Measurements from ENCODE around the gene CRTAC1. TPM values are rescaled to one million over a fixed set of nuclear protein-coding genes. Genes with fewer than 3 reads are reported as not detected.

CRTAC1 gene
- total and polyA plus RNA-seq, 11 donors, result 0.38 to 8.6 (median 1.7) TPM

DNA sequence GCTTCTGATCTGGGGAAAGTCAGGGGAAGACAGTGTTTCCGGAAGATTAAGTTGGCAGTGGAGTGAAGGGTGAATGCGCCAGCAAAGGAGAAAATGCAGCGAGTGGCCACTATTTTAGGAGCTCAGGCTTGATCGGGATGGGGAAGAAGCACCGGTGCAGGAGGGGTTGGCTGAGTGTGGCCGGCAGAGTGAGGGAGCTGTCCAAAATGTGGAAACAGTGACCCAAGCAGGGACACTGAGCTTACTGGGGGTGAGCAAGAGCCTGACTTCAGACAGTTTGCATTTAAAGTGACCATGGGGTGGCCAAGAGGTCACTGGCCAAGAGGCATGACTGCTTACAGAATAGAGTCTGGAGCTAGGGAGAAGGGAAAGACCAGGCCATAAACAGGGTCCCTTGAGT, 101.5 kb downstream of the CRTAC1 start:
- intact Hi-C loops (cut with DNase I), result no loop called here

GRCh38 chr10:97927622-97928021, 102.8 kb downstream of the CRTAC1 start:
- H3K36me3 ChIP-seq, result no peaks in the 10 kb centered on the region
- WGBS, 4 donors, result 48 to 70% (median 54%) methylated on average over 10 of the region's 10 CpGs
- intact Hi-C loops (cut with DNase I), result no loop called here

More for the DNA sequence above, 101.5 kb downstream of the CRTAC1 start:
- H3K27me3 ChIP-seq, result peaks cover 0 to 14% (median 0%) of the 10 kb centered on the region in 9 donors
- no peak for TF ChIP-seq POLR2A (IDR thresholded peaks at IDR 0.05)
- no peak for TF ChIP-seq CTCF (IDR thresholded peaks at IDR 0.05)
- no peaks in the 10 kb centered on the region for H3K9me3 ChIP-seq
- DNase-seq (no peak), ATAC-seq (no peak)
- H3K4me3 ChIP-seq, result no peak overlapping the region
- 33 to 56% (median 49%) methylated on average over 6 of the region's 6 CpGs for WGBS, 4 donors
- H3K36me3 ChIP-seq, result no peaks in the 10 kb centered on the region
- H3K4me1 ChIP-seq, result no peaks in the 10 kb centered on the region
- no peak overlapping the region for H3K27ac ChIP-seq

DNA sequence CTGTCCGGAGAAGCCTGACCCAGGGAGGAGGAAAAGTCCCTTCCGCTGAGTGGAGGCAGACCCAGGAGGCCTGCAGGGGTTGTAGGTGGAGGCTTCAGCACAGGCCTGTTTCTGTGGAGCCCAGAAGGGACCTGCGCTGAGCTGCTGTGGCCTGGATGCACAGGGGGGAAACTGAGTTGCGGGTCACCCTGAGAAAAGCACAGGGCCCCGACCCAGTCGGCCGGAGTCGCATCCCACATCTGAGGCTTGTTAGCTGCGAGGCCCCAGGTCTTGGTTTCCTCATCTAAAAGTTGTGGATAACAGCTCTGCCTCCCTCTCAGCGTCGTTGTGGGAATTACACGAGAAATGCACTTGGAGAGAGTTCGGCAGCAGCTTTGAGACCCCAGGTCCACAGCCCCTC, 104.4 kb downstream of the CRTAC1 start:
- H3K27ac ChIP-seq, result no peak overlapping the region
- DNase-seq (peak in 1 of 5 donors; percentile 50), ATAC-seq (no peak)
- TF ChIP-seq POLR2A (IDR thresholded peaks at IDR 0.05) (no peak), CTCF (IDR thresholded peaks at IDR 0.05) (no peak)
- no peaks in the 10 kb centered on the region for H3K36me3 ChIP-seq
- peaks cover 0 to 23% (median 4%) of the 10 kb centered on the region in 9 donors for H3K27me3 ChIP-seq
- H3K9me3 ChIP-seq, result no peaks in the 10 kb centered on the region
- peaks cover 0 to 15% (median 5%) of the 10 kb centered on the region in 12 donors for H3K4me1 ChIP-seq
- H3K4me3 ChIP-seq, result no peak overlapping the region
- WGBS, 4 donors, result 84 to 95% (median 86%) methylated on average over 12 to 13 of the region's 13 CpGs
- intact Hi-C loops (cut with DNase I), result no loop called here

More at GRCh38 chr10:97927622-97928021, 102.8 kb downstream of the CRTAC1 start:
- ATAC-seq (no peak), DNase-seq (no peak)
- H3K27me3 ChIP-seq, result peaks cover 0 to 20% (median 4%) of the 10 kb centered on the region in 9 donors
- no peaks in the 10 kb centered on the region for H3K9me3 ChIP-seq
- H3K4me3 ChIP-seq, result no peak overlapping the region
- no peak overlapping the region for H3K27ac ChIP-seq
- no peak for TF ChIP-seq POLR2A (IDR thresholded peaks at IDR 0.05)
- H3K4me1 ChIP-seq, result peaks cover 0 to under 1% (median 0%) of the 10 kb centered on the region in 12 donors

DNA sequence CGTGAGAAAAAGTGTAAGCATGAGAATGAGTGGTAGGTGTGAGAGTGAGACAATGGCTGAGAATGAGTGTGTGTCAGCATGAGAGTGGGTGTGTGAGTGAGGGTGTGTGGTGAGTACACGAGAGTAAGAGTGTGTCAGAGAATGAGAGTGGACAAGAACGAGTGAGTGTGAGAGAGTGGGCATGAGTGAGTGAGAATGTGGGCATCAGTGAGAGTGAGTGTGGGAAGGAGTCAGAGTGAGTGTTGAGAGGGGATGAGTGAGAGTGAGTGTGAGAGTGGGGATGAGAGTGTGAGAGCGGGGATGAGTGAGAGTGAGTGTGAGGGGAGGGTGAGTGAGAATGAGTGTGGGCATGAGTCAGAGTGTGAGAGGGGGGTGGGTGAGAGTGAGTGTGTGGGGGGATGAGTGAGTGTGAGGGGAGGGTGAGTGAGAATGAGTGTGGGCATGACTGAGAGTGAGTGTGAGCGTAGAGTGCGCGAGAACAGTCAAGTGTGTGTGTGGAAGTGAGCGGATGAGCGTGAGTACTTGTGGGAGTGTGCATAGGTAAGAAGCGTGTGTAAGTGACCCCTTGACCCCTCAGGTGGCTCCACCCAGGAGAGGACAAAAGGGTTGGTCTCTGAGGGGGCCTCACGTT, 105.0 kb downstream of the CRTAC1 start:
- Histone ChIP-seq H3K4me1 (peaks cover 0 to 18% (median 5%) of the 10 kb centered on the region in 12 donors), H3K9me3 (no peaks in the 10 kb centered on the region), H3K27ac (no peak overlapping the region), H3K4me3 (no peak overlapping the region), H3K27me3 (peaks cover 0 to 23% (median 4%) of the 10 kb centered on the region in 9 donors), H3K36me3 (no peaks in the 10 kb centered on the region)
- DNase-seq (no peak), ATAC-seq (no peak)
- TF ChIP-seq POLR2A (IDR thresholded peaks at IDR 0.05), result no peak
- TF ChIP-seq CTCF (IDR thresholded peaks at IDR 0.05), result no peak
- WGBS, 4 donors, result 84 to 88% (median 87%) methylated on average over 11 of the region's 11 CpGs
- intact Hi-C loops (cut with DNase I), result no loop called here

Measured in heart left ventricle (tissue), 16 donors.